ENCODE measurements around the gene RAMP2. TPM values are rescaled to one million over a fixed set of nuclear protein-coding genes. Genes with fewer than 3 reads are reported as not detected.
A peak's percentile ranks its signal among the peaks of the same experiment; 100 is the strongest.
"Not testable (repeated sequence)": the region's sequence is repeated elsewhere in the genome, so short reads cannot be mapped to it uniquely, and the experiment has no call there.

RAMP2 gene
- 0.27 TPM for total RNA-seq

- peak in 1 of 3 donors; percentile 28 for DNase-seq (ENCODE audit: low read depth in 2 of 3, low spot score in 2 of 3)
Observed at GRCh38 chr17:42760652-42761581, at the start of gene RAMP2. Gene RAMP2, plus strand, starts transcription at chr17:42761227. Its CDS starts 35 bp downstream, at chr17:42761262.

GRCh38 chr17:42720996-42721583 lies 39.9 kb upstream of the RAMP2 start:
- DNase-seq (ENCODE audit: low read depth in 2 of 3, low spot score in 2 of 3) = peak in 2 of 3 donors; percentile 65 to 82

GRCh38 chr17:42723636-42724035 lies 37.4 kb upstream of the RAMP2 start:
- DNase-seq (ENCODE audit: low read depth in 2 of 3, low spot score in 2 of 3) = no peak

GRCh38 chr17:42725143-42725542 lies 35.9 kb upstream of the RAMP2 start:
- no peak for DNase-seq (ENCODE audit: low read depth in 2 of 3, low spot score in 2 of 3)

- no peak for DNase-seq (ENCODE audit: low read depth in 2 of 3, low spot score in 2 of 3)
Observed at GRCh38 chr17:42740699-42741098, 20.3 kb upstream of the RAMP2 start.

- not testable (repeated sequence) for DNase-seq (ENCODE audit: low read depth in 2 of 3, low spot score in 2 of 3)
Observed at GRCh38 chr17:42742916-42743315, 18.1 kb upstream of the RAMP2 start.

- DNase-seq (ENCODE audit: low read depth in 2 of 3, low spot score in 2 of 3) = no peak
Observed at GRCh38 chr17:42743595-42744282, 17.3 kb upstream of the RAMP2 start.

- peak in 2 of 3 donors; percentile 24 to 39 for DNase-seq (ENCODE audit: low read depth in 2 of 3, low spot score in 2 of 3)
Observed at GRCh38 chr17:42744283-42744805, 16.7 kb upstream of the RAMP2 start.

- DNase-seq (ENCODE audit: low read depth in 2 of 3, low spot score in 2 of 3) = peak; percentile 83 to 93 (median 90)
Observed at GRCh38 chr17:42744806-42745617, 16.0 kb upstream of the RAMP2 start, which contains the start of gene EZH1. Gene EZH1, minus strand, starts transcription at chr17:42745040. Its CDS starts 16,099 bp downstream, at chr17:42728941.

GRCh38 chr17:42748202-42748907 lies 12.7 kb upstream of the RAMP2 start:
- no peak for DNase-seq (ENCODE audit: low read depth in 2 of 3, low spot score in 2 of 3)

GRCh38 chr17:42748908-42749798 lies 11.9 kb upstream of the RAMP2 start:
- DNase-seq (ENCODE audit: low read depth in 2 of 3, low spot score in 2 of 3) = no peak

GRCh38 chr17:42750739-42751344 lies 10.2 kb upstream of the RAMP2 start:
- DNase-seq (ENCODE audit: low read depth in 2 of 3, low spot score in 2 of 3) = peak in 1 of 3 donors; percentile 35

GRCh38 chr17:42751628-42752027 lies 9.4 kb upstream of the RAMP2 start:
- no peak for DNase-seq (ENCODE audit: low read depth in 2 of 3, low spot score in 2 of 3)

GRCh38 chr17:42754782-42755181 lies 6.2 kb upstream of the RAMP2 start:
- DNase-seq (ENCODE audit: low read depth in 2 of 3, low spot score in 2 of 3) = no peak

GRCh38 chr17:42759982-42760651 lies 910 bp upstream of the RAMP2 start:
- DNase-seq (ENCODE audit: low read depth in 2 of 3, low spot score in 2 of 3) = no peak

GRCh38 chr17:42761638-42762037 lies 611 bp downstream of the RAMP2 start:
- DNase-seq (ENCODE audit: low read depth in 2 of 3, low spot score in 2 of 3) = no peak

- DNase-seq (ENCODE audit: low read depth in 2 of 3, low spot score in 2 of 3) = no peak
Observed at GRCh38 chr17:42766124-42766523, 5.1 kb downstream of the RAMP2 start.

Measured in hematopoietic multipotent progenitor cell (in vitro differentiated cells).